PC-9 (cell line): ENCODE data around the gene ETS1. TPM values are rescaled to one million over a fixed set of nuclear protein-coding genes. Genes with fewer than 3 reads are reported as not detected.

Experiments
- BruUV-seq: library from RNA; stranded (reverse); fragments of 400-500 nt; replicated peaks from 2 replicates; lab custom pipeline; 2021; lab: Mats Ljungman, UMichigan
- CTCF ChIA-PET: fragments of 300-600 bp; sonication (Branson Sonifier 250); formaldehyde crosslinking; loops from one replicate; lab custom pipeline; 2022; ENCODE audit warnings: antibody characterized with exemption; lab: Charles Lee
- POLR2A ChIA-PET: fragments of 300-600 bp; sonication (Branson Sonifier 250); formaldehyde crosslinking; loops from one replicate; lab custom pipeline; 2022; ENCODE audit warnings: antibody characterized with exemption; ENCODE audit not compliant: unreplicated experiment; lab: Charles Lee
- DNase-seq, 2 experiments: peaks; one replicate each; pipeline versions ENCODE4 v3.0.0 to v3.0.0-alpha.2; 2015 to 2022; ENCODE audit warnings: mixed read lengths in 1 of 2
- H2AFZ ChIP-seq: fragments of 200-600 bp; sonication (generic); 2 replicates; pipeline ENCODE4 v1.8.1; 2017; ENCODE audit warnings: antibody characterized with exemption
- H3F3A ChIP-seq: fragments of 200-600 bp; sonication (generic); 2 replicates; pipeline ENCODE4 v1.8.1; 2017; ENCODE audit warnings: antibody characterized with exemption, mild to moderate bottlenecking, low read depth; ENCODE audit not compliant: insufficient read depth
- H3K27ac ChIP-seq: fragments of 200-600 bp; sonication (generic); 2 replicates; pipeline ENCODE4 v1.6.1; 2016; ENCODE audit warnings: mixed run types
- H3K27me3 ChIP-seq: fragments of 200-600 bp; sonication (generic); 2 replicates; pipeline ENCODE4 v1.6.1; 2016; ENCODE audit warnings: low read depth, mixed run types; ENCODE audit not compliant: insufficient read depth
- H3K36me3 ChIP-seq: fragments of 200-600 bp; sonication (generic); 2 replicates; pipeline ENCODE4 v1.6.1; 2016; ENCODE audit warnings: low read depth, mixed run types
- H3K4me1 ChIP-seq: fragments of 200-600 bp; sonication (generic); replicated peaks from 2 replicates; pipeline ENCODE4 v1.6.1; 2016; ENCODE audit warnings: mixed run types; ENCODE audit not compliant: insufficient read depth
- H3K4me2 ChIP-seq: fragments of 200-600 bp; sonication (generic); 2 replicates; pipeline ENCODE4 v1.6.1; 2017; ENCODE audit warnings: mixed run types
- H3K4me3 ChIP-seq: fragments of 200-600 bp; sonication (generic); 2 replicates; pipeline ENCODE4 v1.6.1; 2016; ENCODE audit warnings: mixed run types
- H3K79me2 ChIP-seq: fragments of 200-600 bp; sonication (generic); 2 replicates; pipeline ENCODE4 v1.6.1; 2017; ENCODE audit warnings: low read depth, mixed run types
- H3K9me2 ChIP-seq: fragments of 200-600 bp; sonication (generic); 2 replicates; pipeline ENCODE4 v1.8.1; 2017; ENCODE audit warnings: mild to moderate bottlenecking; ENCODE audit not compliant: insufficient read depth
- H3K9me3 ChIP-seq: fragments of 200-600 bp; sonication (generic); 2 replicates; pipeline ENCODE4 v1.8.1; 2016; ENCODE audit warnings: low read depth; ENCODE audit not compliant: insufficient read depth
- H4K20me1 ChIP-seq: fragments of 200-600 bp; sonication (generic); 2 replicates; pipeline ENCODE4 v1.8.1; 2017; ENCODE audit not compliant: insufficient read depth
- CTCF ChIP-seq: fragments of 200-600 bp; sonication (generic); conservative IDR thresholded peaks from 2 replicates; pipeline ENCODE4 v1.6.1; 2017; ENCODE audit warnings: mixed run types, antibody characterized with exemption, mild to moderate bottlenecking, moderate library complexity
- EZH2 ChIP-seq: fragments of 200-600 bp; sonication (generic); IDR thresholded peaks from 2 replicates; pipeline ENCODE4 v1.8.0; 2017; ENCODE audit warnings: antibody characterized with exemption, low read depth
- intact Hi-C: fragments of 100-400 bp; cut with micrococcal nuclease; formaldehyde crosslinking; loops from one replicate; pipeline ENCODE4 v1.10.0; 2022; ENCODE audit not compliant: unreplicated experiment
- total RNA-seq: library from RNA; stranded (reverse); gene quantifications from 2 replicates; pipeline ENCODE4 v1.2.3, GENCODE V29; 2021

Gene ETS1
- total RNA-seq, 1 experiment from 2014 or later = 23.3 TPM

DNA sequence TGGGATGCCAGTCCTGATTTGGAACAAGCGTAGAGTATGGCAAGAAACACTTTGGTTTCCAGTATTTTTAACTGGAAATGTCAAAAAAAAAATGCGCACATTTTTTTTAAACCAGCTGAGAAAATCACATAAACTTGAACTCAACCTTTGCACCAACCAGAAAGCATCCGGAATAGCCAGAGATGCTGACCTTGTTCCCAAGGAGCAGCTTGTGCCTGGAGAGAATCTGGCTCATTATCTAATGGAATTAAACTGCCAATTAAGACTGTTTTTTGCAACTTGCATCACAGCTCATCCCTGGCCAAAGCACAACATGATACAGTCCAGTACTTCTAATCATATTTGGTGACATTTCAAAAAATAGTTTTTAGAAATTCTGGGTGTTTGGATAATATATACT lies 8.4 kb upstream of the ETS1 start:
- H3K9me2 ChIP-seq = no peaks in the 10 kb centered on the region; the same call in 1 of the 2 replicates
- H3F3A ChIP-seq = no peaks in the 10 kb centered on the region
- intact Hi-C loops = no loop called here
- no TSS peak for BruUV-seq
- no peak for DNase-seq
- no peak overlapping the region for H3K27ac ChIP-seq
- no peak overlapping the region for H3K4me3 ChIP-seq
- ChIA-PET CTCF (no interaction called here), POLR2A (no interaction called here)
- H3K79me2 ChIP-seq = no peaks in the 10 kb centered on the region
- H3K36me3 ChIP-seq = no peaks in the 10 kb centered on the region
- H3K4me1 ChIP-seq = no peaks in the 10 kb centered on the region
- H2AFZ ChIP-seq = no peak overlapping the region
- no peaks in the 10 kb centered on the region for H3K27me3 ChIP-seq
- no peaks in the 10 kb centered on the region for H4K20me1 ChIP-seq
- TF ChIP-seq EZH2 (no peak), CTCF (no peak)
- H3K4me2 ChIP-seq = no peak overlapping the region
- no peaks in the 10 kb centered on the region for H3K9me3 ChIP-seq

DNA sequence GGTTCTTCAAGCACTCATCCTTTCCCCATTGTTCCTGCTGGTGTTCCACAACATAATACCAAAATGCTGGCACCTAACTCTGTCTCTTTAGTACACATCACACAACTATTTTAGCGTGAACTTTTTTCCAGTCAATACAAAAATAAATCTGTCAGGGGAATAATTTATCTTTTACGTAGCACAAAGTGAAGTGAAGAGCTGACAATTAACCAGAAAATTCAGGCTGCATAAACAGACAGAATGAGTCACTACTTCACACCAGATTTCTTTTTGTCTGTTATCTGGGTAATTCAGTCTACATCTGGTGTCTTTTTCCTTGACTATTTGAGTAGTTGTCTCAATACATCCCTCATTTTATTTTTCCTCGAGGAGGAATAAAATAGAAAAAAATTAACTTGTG lies 7.9 kb upstream of the ETS1 start:
- Histone ChIP-seq H3K9me3 (no peaks in the 10 kb centered on the region), H3K27ac (no peak overlapping the region), H2AFZ (no peak overlapping the region), H3K36me3 (no peaks in the 10 kb centered on the region), H3K4me3 (no peak overlapping the region), H3K79me2 (no peaks in the 10 kb centered on the region), H3K9me2 (no peaks in the 10 kb centered on the region; the same call in 1 of the 2 replicates), H3K27me3 (no peaks in the 10 kb centered on the region), H3K4me1 (no peaks in the 10 kb centered on the region), H3F3A (no peaks in the 10 kb centered on the region), H4K20me1 (no peaks in the 10 kb centered on the region), H3K4me2 (no peak overlapping the region)
- POLR2A ChIA-PET = no interaction called here
- DNase-seq = no peak
- intact Hi-C loops = no loop called here
- no TSS peak for BruUV-seq
- CTCF ChIA-PET = no interaction called here
- TF ChIP-seq EZH2 (no peak), CTCF (no peak)

DNA sequence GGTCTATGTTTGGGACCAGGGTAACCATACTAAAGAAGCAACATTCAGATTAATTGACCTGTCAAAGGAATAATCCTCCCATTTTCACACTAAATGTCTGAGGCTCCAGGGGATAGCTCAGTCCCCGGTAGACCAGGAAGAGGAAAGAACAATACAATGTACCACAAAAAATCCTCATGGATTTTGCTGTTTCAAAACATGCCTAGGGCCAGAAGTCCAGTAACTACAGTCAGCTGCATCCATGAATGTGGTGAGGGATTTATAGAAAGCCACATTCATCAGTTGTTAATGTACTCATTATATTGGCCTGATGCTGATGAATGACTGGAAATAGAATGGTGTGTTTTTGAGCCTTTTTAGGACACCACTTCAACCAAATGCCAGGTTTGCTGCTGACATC lies 6.9 kb upstream of the ETS1 start:
- Histone ChIP-seq H3K36me3 (no peaks in the 10 kb centered on the region), H2AFZ (no peak overlapping the region), H3K27ac (no peak overlapping the region), H4K20me1 (no peaks in the 10 kb centered on the region), H3K27me3 (no peaks in the 10 kb centered on the region), H3K4me1 (no peaks in the 10 kb centered on the region), H3K4me2 (no peak overlapping the region), H3K9me2 (no peaks in the 10 kb centered on the region; the same call in 1 of the 2 replicates), H3K4me3 (no peak overlapping the region), H3K9me3 (no peaks in the 10 kb centered on the region), H3K79me2 (no peaks in the 10 kb centered on the region), H3F3A (no peaks in the 10 kb centered on the region)
- TF ChIP-seq EZH2 (no peak), CTCF (no peak)
- BruUV-seq = no TSS peak
- DNase-seq = no peak
- intact Hi-C loops = no loop called here
- ChIA-PET POLR2A (no interaction called here), CTCF (no interaction called here)
